Gastrocnemius medialis (tissue), 4 donors: Measurements from ENCODE around the gene LRRC63.

Experiments used
- CTCF ChIP-seq, 5 experiments: fragments of 450-650 bp in 3 of 5; fragments of 200-600 bp in 2 of 5; sonication (generic) in 2 of 5; IDR thresholded peaks in 4 of 5; conservative IDR thresholded peaks in 1 of 5; 1 replicate in 4 of 5; 2 replicates in 1 of 5; pipeline ENCODE4 v1.5.1; 2016 to 2019; ENCODE audit warnings: antibody characterized with exemption in 5 of 5, mild to moderate bottlenecking in 3 of 5, moderate library complexity in 3 of 5
- POLR2A ChIP-seq, 2 donors: fragments of 450-650 bp; IDR thresholded peaks; one replicate each; pipeline ENCODE4 v1.6.1; 2017; ENCODE audit warnings: antibody characterized with exemption in 2 of 2, mild to moderate bottlenecking in 2 of 2, moderate library complexity in 2 of 2

- no peak for TF ChIP-seq CTCF (IDR thresholded peaks at IDR 0.05 in 4 of 5, conservative IDR thresholded peaks at IDR 0.05 in 1 of 5)
- no peak for TF ChIP-seq POLR2A (IDR thresholded peaks at IDR 0.05)
These were observed 14.3 kb upstream of the LRRC63 start for GRCh38 chr13:46197299-46198048.
